ENCODE data around the gene ORC3. TPM values are rescaled to one million over a fixed set of nuclear protein-coding genes. Genes with fewer than 3 reads are reported as not detected.

ORC3 gene
- polyA plus RNA-seq (ENCODE audit: insufficient read length in 4 of 4) = 10 to 100 TPM; 37.7 to 45.4 (median 42.3) TPM

GRCh38 chr6:87589693-87590416 lies at the start of gene ORC3, which contains the start of gene RARS2:
ORC3 (plus strand) TSS chr6:87590135; CDS start chr6:87590169, 34 bp downstream.
RARS2 (minus strand) TSS chr6:87589987; CDS start chr6:87589957, 30 bp downstream.
- peak; percentile 88 to 90 (median 89) for DNase-seq (ENCODE audit: low read depth in 4 of 4, low spot score in 3 of 4)

DNA sequence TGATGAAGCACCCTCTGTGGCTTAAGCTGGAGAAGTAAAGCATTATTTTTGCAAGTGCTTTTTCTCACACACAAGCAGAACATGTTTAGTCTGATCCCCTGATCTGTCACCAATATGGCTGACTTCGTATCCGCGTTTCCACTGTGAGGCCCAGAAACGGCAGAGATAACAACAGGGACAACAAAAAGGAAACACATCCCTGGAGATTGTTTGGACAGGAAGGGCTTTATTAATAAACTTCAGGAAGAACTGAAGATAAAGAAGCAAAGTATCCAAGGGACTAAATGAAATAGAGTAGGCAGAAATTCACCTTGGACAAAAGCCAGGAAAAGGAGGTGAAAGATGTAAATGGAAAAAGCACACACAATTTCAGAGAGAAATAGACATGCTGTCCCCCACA lies 49.4 kb upstream of the ORC3 start:
- no peak for DNase-seq (ENCODE audit: low read depth in 4 of 4, low spot score in 3 of 4)

- DNase-seq (ENCODE audit: low read depth in 4 of 4, low spot score in 3 of 4) = no peak
These were observed 48.9 kb upstream of the ORC3 start for GRCh38 chr6:87541041-87541440.

- DNase-seq (ENCODE audit: low read depth in 4 of 4, low spot score in 3 of 4) = no peak
These were observed 48.2 kb upstream of the ORC3 start for GRCh38 chr6:87541744-87542143.

- DNase-seq (ENCODE audit: low read depth in 4 of 4, low spot score in 3 of 4) = no peak
These were observed 46.0 kb upstream of the ORC3 start for GRCh38 chr6:87543696-87544473.

DNA sequence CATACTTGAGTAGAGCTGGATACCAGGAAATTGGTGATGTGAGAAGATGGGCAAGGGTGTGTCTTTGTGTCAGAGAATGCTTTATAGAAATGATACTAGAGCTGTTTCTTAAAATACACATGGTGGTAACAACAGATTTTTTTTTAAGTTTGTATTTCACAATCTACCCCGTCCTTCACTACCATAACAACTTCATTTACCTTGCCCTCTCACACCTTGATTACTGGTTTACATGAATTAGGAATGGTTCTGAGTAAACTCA lies 45.5 kb upstream of the ORC3 start:
- DNase-seq (ENCODE audit: low read depth in 4 of 4, low spot score in 3 of 4) = no peak

DNA sequence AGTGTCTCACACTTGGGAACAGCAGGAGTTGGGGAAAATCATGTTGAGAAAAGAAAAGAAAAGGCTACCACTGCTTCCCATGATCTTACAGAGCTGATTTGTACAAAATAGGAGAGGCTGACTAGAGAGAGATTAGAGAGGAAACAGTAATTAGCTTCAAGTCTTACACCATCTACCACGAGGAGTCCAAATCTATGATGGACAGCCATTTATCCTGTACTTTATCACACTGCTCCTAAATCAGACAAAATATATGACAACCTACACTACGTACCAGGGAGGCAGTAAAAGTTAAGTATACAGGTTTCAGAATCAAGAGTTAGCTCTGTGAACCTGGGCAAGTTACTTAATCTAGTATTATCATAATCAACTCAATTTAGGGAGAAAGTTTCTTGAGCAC lies 38.1 kb upstream of the ORC3 start:
- no peak for DNase-seq (ENCODE audit: low read depth in 4 of 4, low spot score in 3 of 4)

- no peak for DNase-seq (ENCODE audit: low read depth in 4 of 4, low spot score in 3 of 4)
These were observed 36.7 kb upstream of the ORC3 start for GRCh38 chr6:87553159-87553765.

DNA sequence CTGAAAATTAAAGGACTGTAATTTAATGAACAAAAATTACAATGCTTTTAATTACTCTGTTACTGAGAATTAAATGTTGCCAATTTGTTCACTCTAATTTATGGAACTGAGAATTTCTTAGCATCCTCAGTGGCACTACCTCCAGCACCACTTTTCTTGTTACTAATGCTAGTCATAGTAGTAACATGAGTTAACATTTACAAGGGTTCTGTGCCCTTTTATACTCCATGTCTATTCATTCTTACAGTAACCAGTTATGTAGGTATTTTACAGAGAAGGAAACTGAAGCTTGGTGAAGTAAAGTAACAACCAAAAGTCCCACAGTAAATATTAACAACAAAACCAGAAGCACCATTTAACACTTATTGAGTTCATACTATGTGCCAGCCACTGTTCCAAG lies 34.4 kb upstream of the ORC3 start:
- no peak for DNase-seq (ENCODE audit: low read depth in 4 of 4, low spot score in 3 of 4)

DNA sequence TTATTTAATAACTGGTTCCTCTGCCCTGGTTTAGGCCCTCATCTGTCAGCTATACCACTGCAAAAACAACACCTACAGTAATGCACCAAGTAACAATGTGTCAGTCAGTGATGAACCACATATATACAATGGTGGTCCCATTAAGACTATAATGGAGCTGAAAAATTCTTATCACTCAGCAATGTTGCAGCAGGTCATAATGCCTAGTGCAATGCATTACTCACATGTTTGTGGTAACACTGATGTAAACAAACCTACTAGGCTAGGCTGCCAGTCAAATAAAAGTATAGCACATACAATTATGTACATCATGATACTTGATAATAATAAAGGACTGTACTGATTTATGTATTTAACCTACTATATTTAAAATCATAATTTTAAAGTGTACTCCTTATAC lies 31.5 kb upstream of the ORC3 start:
- no peak for DNase-seq (ENCODE audit: low read depth in 4 of 4, low spot score in 3 of 4)

DNA sequence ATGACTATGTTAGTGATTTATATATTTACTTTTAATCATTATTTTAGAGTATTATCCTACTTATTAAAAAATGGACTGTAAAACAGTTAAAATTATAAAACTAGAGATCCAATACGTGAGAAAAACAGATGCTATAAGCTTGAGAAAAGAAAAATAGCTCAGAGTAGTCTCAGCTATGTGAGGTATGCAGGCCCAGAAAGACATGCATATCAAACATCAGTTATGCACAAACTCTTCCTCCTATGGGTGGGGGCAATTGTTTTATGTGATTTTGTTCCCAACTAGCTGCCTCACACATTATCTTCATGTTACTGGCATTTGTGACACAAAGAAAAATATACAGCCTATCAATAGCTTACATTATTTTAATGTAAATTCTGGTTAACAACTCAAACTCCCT lies 28.9 kb upstream of the ORC3 start:
- no peak for DNase-seq (ENCODE audit: low read depth in 4 of 4, low spot score in 3 of 4)

- no peak for DNase-seq (ENCODE audit: low read depth in 4 of 4, low spot score in 3 of 4)
These were observed 17.9 kb upstream of the ORC3 start for GRCh38 chr6:87572021-87572420.

- DNase-seq (ENCODE audit: low read depth in 4 of 4, low spot score in 3 of 4) = no peak
These were observed 17.1 kb upstream of the ORC3 start for GRCh38 chr6:87572883-87573282.

DNA sequence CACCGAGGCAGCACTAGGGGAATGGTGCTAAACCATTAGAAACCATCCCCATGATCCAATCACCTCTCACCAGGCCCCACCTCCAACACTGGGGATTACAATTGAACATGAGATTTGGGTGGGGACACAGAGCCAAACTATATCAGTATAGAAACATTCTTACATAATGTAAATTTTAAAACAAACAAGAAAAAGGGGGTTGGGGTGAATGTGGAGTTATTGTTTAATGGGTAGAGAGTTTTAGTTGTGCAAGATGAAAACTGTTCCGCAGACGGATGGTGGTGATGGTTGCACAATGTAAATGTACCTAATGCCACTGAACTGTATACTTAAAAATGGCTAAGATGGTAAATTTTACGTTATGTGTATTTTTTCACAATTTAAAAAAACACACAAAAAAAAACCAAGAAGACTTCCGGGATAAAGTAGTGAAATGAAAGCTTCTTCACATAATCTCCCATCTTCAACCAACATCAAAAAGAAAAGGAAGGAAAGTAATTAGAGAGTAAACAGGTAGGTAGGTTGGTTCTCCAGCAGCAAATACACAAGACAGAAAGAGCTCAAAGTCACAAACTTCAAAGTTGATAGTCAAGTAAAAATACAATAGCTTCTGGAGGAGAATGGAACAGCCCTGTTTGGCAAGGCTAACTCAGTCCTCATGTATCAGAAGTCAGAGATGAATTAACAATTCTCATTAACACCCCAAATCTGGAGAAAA lies 16.5 kb upstream of the ORC3 start:
- no peak for DNase-seq (ENCODE audit: low read depth in 4 of 4, low spot score in 3 of 4)

DNA sequence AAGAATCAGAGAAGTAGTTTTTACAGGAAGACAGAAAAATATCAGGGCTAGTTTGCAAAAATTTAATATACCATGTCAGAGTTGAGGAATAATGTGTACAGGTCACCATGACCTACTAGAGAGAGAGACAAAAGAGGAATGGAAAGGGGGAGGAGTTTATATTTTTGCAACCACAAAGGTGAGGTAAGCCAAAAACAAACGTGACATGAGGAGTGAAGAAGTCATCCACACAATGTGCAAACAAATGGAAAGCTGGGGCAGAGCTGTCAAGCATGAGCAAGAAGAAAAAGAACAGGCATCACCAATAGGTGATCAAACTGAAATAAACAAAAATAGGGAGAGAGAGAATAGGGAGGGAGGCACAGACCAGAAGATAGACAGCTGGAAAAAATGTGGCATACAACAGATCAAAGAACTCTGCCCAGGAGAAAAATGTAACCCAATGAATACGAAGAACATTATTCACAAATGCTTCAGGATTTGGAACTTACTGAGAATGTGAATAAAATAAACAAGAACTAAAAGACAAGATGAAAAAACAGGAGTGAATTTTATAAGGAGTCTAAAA lies 15.6 kb upstream of the ORC3 start:
- no peak for DNase-seq (ENCODE audit: low read depth in 4 of 4, low spot score in 3 of 4)

DNA sequence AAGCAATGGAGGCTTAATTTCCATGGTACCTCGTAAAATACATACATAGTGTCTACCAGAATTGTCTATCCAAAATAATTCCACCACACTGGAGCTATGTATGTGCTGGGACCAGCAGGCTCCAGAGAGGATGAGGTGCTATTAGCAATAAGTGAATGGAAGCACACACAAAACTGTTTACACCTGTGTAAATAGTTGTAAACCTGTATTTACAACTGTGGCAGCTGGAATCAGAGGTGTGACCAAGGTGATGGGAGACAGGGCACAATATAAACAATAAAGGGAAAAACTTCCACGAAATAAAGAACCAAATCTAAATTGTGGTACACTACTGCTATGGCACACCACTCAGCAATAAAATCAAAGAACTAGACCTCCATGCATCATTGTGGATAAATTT lies 14.5 kb upstream of the ORC3 start:
- DNase-seq (ENCODE audit: low read depth in 4 of 4, low spot score in 3 of 4) = no peak

GRCh38 chr6:87583822-87584221 lies 6.1 kb upstream of the ORC3 start:
- no peak for DNase-seq (ENCODE audit: low read depth in 4 of 4, low spot score in 3 of 4)

DNA sequence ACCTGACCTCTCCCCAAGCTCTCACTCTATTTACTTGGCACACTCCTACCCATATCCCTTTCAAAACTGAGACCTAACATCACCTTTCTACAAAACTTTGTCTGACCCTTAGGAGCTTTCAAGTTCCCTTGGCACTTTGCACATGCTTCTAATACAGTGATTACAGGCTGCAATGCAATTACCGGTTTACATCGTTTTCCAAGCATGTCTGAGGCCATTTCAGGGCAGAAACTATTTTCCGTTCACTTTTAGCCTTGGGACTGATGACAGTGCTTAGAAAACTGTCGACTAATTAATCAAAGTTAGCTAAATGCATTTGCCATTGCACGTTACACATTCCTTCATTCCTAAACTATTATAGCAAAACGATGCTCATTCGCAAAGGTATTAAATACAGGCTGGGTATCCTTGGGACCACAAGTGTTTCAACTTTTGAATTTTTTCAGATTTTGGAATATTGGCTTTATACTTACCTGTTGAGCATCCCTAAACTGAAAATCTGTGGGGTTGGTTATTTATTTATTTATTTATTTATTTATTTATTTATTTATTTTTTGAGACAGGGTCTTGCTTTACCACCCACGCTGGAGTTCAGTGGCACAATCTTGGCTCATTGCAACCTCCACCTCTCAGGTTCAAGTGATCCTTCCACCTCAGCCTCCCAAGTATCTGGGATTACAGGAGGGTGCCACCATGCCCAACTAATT lies 3.4 kb upstream of the ORC3 start:
- no peak for DNase-seq (ENCODE audit: low read depth in 4 of 4, low spot score in 3 of 4)

DNA sequence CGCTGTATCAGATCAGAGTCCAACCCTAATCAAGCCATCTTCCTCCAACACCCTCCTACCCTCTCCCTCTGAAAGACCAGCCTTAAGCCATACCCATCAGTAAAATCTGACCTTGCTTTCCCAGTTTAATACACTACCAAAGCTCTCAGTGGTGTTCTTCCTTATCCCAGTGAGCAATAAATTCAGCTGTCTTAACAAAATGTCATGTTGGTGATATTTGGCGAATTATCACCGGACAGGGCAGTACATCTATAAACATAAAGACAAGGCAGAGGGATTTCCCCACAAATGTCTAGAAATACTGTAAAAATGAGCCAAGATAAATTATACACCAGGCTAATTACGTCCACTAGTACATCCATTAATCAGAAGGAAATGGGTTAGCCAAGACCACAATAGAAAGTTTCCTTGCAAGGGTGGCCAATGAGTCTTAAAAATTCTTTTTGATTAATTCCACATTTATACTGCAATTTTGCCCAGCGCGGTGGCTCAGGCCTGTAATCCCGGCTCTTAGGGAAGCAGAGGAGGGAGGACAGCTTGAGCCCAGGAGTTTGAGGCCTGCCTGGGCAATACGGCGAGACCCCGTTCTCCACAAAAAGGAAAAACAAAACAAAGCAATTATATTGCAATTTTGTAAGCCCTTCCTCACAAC lies 1.1 kb upstream of the ORC3 start:
- no peak for DNase-seq (ENCODE audit: low read depth in 4 of 4, low spot score in 3 of 4)

DNA sequence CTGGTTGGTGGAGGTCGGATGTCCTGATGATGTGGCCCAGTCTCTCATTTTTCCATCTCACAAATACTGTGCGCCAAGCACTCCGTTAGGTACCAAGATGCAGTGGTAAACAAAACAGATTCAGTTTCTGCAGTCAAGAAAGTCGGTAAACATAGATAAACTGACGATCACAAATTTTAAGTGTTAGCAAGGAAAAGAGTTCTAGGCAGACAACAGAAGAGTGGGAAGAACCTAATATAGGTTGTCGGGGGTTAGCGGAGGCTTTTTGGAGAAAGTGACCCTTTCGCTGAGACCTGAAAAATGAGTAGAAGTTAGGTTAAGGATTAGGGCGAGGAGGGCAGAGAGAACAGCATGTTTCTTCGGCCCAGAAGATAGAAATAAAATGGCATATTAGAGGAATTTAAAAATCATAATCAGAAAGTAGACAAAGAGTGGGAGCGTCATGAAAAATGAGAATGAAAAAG lies 514 bp downstream of the ORC3 start:
- DNase-seq (ENCODE audit: low read depth in 4 of 4, low spot score in 3 of 4) = peak in 1 of 4 donors; percentile 8

All from right renal pelvis (tissue), 4 donors.